ENCODE measurements around the gene RD3L.

GRCh38 chr14:103923863-103924262 is 18.5 kb downstream of the RD3L start:
- TF ChIP-seq MAX (IDR thresholded peaks at IDR 0.05; ENCODE audit: low read depth, low read length) (no peak), CTCF (IDR thresholded peaks at IDR 0.05; ENCODE audit: low read depth, low read length) (no peak)
